GM19239 (cell line): ENCODE measurements around the gene FSTL3.

Experiments
- DNase-seq: peaks from one replicate; pipeline ENCODE4 v3.0.0; 2011; ENCODE audit warnings: low spot score; ENCODE audit not compliant: insufficient read length
- FAIRE-seq: peaks from 2 replicates; lab custom pipeline; 2011; peaks lifted over from hg19 to GRCh38; lab: Jason Lieb, UNC

Gene FSTL3

GRCh38 chr19:729965-730668 lies 53.9 kb downstream of the FSTL3 start:
- FAIRE-seq: no peak
- DNase-seq: no peak

- no peak for DNase-seq
- no peak for FAIRE-seq
These were observed 54.8 kb downstream of the FSTL3 start for GRCh38 chr19:731000-731399.

GRCh38 chr19:732148-733069 lies 56.2 kb downstream of the FSTL3 start:
- no peak for FAIRE-seq
- no peak for DNase-seq
